ENCODE data around the gene CFAP126. TPM values are rescaled to one million over a fixed set of nuclear protein-coding genes. Genes with fewer than 3 reads are reported as not detected.
"Not testable (repeated sequence)": the region's sequence is repeated elsewhere in the genome, so short reads cannot be mapped to it uniquely, and the experiment has no call there.

Gene CFAP126
- polyA plus RNA-seq, 1 donor from 2014 or later: not detected

DNA sequence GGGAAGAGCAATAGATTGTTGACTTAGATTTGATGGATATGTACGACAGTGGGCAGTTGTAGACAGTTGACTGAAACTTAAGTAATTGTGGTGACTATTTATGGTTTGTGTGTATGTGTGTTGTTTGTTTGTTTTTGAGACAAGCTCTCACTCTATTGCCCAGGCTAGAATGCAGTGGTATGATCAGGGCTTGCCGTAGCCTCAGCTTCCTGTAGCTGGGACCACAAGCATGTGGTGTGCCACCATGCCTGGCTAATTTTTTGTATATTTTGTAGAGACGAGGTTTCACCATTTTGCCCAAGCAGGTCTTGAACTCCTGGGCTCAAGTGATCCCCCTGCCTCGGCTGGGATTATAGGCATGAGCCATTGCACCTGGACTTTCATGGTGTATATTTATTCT, 43.7 kb downstream of the CFAP126 start:
- Histone ChIP-seq H3K9me2 (ENCODE audit: insufficient read depth, low read length) (no peaks in the 10 kb centered on the region), H3K9me3 (ENCODE audit: low read length) (no peaks in the 10 kb centered on the region), H3K27me3 (ENCODE audit: insufficient read depth, low read depth, low read length) (no peaks in the 10 kb centered on the region), H3K27ac (ENCODE audit: low read length) (no peak overlapping the region), H3K79me2 (replicated peaks; ENCODE audit: insufficient read depth, low read length) (no peaks in the 10 kb centered on the region), H2AFZ (ENCODE audit: low read depth, low read length) (no peak overlapping the region), H4K20me1 (ENCODE audit: insufficient read depth) (no peaks in the 10 kb centered on the region), H3K4me2 (ENCODE audit: low read length) (no peak overlapping the region), H3F3A (ENCODE audit: insufficient read depth, low read length, poor library complexity, severe bottlenecking) (no peaks in the 10 kb centered on the region), H3K9ac (ENCODE audit: low read length) (no peak overlapping the region), H3K36me3 (ENCODE audit: insufficient read depth, low read length) (no peaks in the 10 kb centered on the region), H3K4me3 (ENCODE audit: low read length) (no peak overlapping the region)
- no peak for TF ChIP-seq RAD21 (conservative IDR thresholded peaks at IDR 0.05)

DNA sequence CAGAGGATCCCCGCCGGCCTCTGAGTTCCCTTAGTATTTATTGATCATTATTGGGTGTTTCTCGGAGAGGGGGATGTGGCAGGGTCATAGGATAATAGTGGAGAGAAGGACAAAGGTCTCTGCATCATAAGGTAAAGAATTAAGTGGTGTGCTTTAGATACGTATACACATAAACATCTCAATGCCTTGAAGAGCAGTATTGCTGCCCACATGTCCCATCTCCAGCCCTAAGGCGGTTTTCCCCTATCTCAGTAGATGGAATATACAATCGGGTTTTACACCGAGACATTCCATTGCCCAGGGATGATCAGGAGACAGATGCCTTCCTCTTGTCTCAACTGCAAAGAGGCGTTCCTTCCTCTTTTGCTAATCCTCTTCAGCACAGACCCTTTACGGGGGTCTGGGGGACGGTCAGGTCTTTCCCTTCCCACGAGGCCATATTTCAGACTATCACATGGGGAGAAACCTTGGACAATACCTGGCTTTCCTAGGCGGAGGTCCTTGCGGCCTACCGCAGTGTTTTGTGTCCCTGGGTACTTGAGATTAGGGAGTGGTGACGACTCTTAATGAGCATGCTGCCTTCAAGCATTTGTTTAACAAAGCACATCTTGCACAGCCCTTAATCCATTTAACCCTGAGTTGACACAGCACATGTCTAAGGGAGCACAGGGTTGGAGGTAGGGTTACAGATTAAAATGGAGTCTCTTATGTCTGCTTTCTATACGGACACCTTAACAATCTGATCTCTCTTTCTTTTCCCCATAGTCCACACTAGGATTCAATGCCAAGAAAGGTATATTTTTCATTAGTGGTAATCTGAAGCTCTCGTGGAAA, 51.6 kb downstream of the CFAP126 start:
- not testable (repeated sequence) for H3K9ac ChIP-seq (ENCODE audit: low read length); H3K27ac ChIP-seq (ENCODE audit: low read length); H2AFZ ChIP-seq (ENCODE audit: low read depth, low read length); H3K4me2 ChIP-seq (ENCODE audit: low read length); H4K20me1 ChIP-seq (ENCODE audit: insufficient read depth); H3K9me3 ChIP-seq (ENCODE audit: low read length); H3K27me3 ChIP-seq (ENCODE audit: insufficient read depth, low read depth, low read length); H3K4me3 ChIP-seq (ENCODE audit: low read length); H3K9me2 ChIP-seq (ENCODE audit: insufficient read depth, low read length); H3F3A ChIP-seq (ENCODE audit: insufficient read depth, low read length, poor library complexity, severe bottlenecking); H3K36me3 ChIP-seq (ENCODE audit: insufficient read depth, low read length)
- peaks cover 10% of the 10 kb centered on the region for H3K79me2 ChIP-seq (replicated peaks; ENCODE audit: insufficient read depth, low read length)

Small RNAs within 50 kb of the gene (small RNA-seq; reads per million reads assigned to genes)
- gene AL592295.2 (0 reads per million in 3 experiments), gene RNU6-481P (0 reads per million in 3 experiments)

Other genes starting within 250 kb of the CFAP126 start
- 161 and 193 TPM in 2 replicates for gene PFDN2, start 249.8 kb downstream of the CFAP126 start, polyA plus RNA-seq
- gene NIT1, start 249.8 kb downstream of the CFAP126 start, polyA plus RNA-seq: 66.1 and 83.5 TPM in 2 replicates
- 29.6 and 42.6 TPM in 2 replicates for gene DEDD, start 235.2 kb downstream of the CFAP126 start, polyA plus RNA-seq
- gene UFC1, start 213.9 kb downstream of the CFAP126 start, polyA plus RNA-seq: 87.4 and 104 TPM in 2 replicates
- 18.3 and 20.2 TPM in 2 replicates for gene USP21, start 208.4 kb downstream of the CFAP126 start, polyA plus RNA-seq
- 93.9 and 107 TPM in 2 replicates for gene PPOX, start 201.4 kb downstream of the CFAP126 start, polyA plus RNA-seq
- gene B4GALT3, start 190.4 kb downstream of the CFAP126 start, polyA plus RNA-seq: 39.8 and 43.7 TPM in 2 replicates
- 0.04 TPM in 1 of 2 replicates, not detected in the other for gene ADAMTS4, start 168.8 kb downstream of the CFAP126 start, polyA plus RNA-seq
- 166 and 197 TPM in 2 replicates for gene NDUFS2, start 165.5 kb downstream of the CFAP126 start, polyA plus RNA-seq
- 3.5 TPM in 1 of 2 replicates, not detected in the other for gene FCER1G, start 152.6 kb downstream of the CFAP126 start, polyA plus RNA-seq
- gene APOA2, start 144.2 kb downstream of the CFAP126 start, polyA plus RNA-seq: not detected in 2 replicates
- 32.5 and 40.1 TPM in 2 replicates for gene TOMM40L, start 141.8 kb downstream of the CFAP126 start, polyA plus RNA-seq
- gene NR1I3, start 129.7 kb downstream of the CFAP126 start, polyA plus RNA-seq: not detected in 2 replicates
- gene PCP4L1, start 109.1 kb downstream of the CFAP126 start, polyA plus RNA-seq: 51.2 and 62.5 TPM in 2 replicates
- gene MPZ, start 57.9 kb downstream of the CFAP126 start, polyA plus RNA-seq: 0.92 TPM in 1 of 2 replicates, not detected in the other
- 24.2 and 41.6 TPM in 2 replicates for gene SDHC, start 53.5 kb downstream of the CFAP126 start, polyA plus RNA-seq
- not detected in 2 replicates for gene FCGR2A, start 137.6 kb upstream of the CFAP126 start, polyA plus RNA-seq
- 2.6 and 3.8 TPM in 2 replicates for gene HSPA6, start 156.7 kb upstream of the CFAP126 start, polyA plus RNA-seq
- not detected in 2 replicates for gene FCGR3A, start 181.9 kb upstream of the CFAP126 start, polyA plus RNA-seq